Pulmonary artery endothelial cell (primary cell): ENCODE measurements around the gene SIGLEC12. TPM values are rescaled to one million over a fixed set of nuclear protein-coding genes. Genes with fewer than 3 reads are reported as not detected.
A peak's percentile ranks its signal among the peaks of the same experiment; 100 is the strongest.
"Not testable (repeated sequence)": the region's sequence is repeated elsewhere in the genome, so short reads cannot be mapped to it uniquely, and the experiment has no call there.

Experiments
- DNase-seq: peaks from one replicate; pipeline ENCODE4 v3.0.0-alpha.2; 2011; ENCODE audit warnings: low read depth, low spot score
- total RNA-seq: library from RNA; depleted of rRNA; stranded (reverse); fragments of >200 nt; gene quantifications from 2 replicates; pipeline ENCODE4 v1.2.3, GENCODE V29; 2014

Gene SIGLEC12
- total RNA-seq, 1 donor from 2014 or later = not detected

DNA sequence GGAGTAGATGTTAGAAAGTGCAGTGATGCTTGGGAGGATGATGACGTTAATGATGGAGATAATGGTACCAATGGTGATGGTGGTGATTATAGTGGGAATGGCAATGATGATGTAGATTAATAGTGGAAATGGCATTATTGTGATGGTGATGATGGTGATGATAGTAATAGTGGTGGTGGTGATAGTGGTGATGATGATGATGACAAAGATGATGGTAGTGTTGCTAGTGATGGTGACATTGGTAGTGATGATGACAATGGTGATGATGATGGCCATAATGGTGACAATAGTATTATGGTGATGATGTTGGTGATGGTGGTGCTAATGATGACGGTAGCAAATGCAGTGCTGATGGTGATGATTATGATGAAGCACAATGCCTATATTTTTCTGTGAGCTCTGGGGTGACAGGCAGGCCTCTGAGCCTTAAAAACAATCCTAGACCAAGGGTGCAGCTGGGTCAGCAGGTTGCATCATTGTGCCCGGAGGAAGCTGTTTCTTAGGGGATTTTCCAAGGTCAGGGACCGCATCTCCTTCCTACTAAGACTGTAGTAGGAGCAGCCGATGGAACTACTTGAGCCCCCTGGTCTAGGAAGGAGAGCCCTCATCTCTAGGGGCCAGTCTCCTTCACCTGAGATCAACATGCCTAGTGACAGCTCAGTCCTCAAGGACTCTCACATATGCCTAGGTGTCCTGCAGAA lies 15.5 kb downstream of the SIGLEC12 start:
- DNase-seq = no peak

DNA sequence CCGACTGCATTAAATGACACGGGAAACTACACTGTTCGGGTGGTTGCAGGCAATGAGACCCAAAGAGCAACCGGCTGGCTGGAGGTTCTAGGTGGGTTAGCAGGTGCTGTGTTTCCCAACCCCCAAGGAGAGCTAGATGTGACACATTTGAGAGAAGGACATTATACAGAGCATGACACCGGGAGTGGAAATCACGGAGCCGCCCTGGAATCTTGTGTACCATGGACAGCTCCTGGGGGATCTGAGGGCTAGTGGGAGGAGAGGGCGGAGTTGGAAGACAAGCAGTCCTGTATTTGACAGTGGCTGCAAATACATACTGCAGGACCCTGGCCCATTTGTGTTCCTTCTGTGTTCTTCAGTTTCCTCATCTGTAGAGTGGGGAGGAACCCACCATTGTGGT lies 21.0 kb downstream of the SIGLEC12 start:
- no peak for DNase-seq

DNA sequence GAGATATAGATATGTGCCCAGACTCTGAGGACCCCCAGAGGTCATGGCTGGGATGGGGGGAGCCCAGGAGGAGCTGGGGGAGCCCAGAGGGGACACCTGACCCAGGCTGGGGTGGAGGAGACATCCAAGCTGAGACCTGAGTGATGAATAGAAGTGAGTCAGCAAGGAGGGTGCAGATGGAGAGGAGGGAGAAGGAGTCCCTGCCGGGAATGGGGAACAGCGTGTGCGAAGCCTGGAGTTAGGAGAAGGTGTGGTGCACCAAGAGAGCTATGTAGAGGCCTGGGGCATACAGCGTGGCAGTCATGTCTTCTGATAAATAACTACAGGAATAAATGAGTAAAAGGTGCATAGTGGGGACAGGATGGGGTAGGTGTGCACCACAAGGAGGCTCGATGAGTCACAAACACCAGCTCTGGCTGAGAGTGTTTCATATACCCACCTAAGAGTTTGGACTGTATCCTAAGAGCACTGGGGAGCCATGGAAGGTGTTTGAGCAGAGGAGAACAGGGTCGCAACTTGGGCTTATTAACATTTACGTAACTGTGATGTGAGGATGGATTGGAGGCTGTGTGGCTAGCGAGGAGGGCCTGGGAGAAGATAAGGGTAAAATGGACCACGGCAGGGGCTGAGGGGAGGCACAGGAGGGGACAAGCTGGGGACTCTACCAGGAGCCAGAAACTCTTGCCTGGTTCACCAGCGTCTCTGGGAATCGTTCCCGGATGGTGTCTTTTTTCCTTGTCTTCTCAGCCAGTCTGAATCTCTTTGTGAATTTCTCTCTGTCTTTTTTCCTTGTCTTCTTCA lies 21.9 kb downstream of the SIGLEC12 start:
- no peak for DNase-seq

DNA sequence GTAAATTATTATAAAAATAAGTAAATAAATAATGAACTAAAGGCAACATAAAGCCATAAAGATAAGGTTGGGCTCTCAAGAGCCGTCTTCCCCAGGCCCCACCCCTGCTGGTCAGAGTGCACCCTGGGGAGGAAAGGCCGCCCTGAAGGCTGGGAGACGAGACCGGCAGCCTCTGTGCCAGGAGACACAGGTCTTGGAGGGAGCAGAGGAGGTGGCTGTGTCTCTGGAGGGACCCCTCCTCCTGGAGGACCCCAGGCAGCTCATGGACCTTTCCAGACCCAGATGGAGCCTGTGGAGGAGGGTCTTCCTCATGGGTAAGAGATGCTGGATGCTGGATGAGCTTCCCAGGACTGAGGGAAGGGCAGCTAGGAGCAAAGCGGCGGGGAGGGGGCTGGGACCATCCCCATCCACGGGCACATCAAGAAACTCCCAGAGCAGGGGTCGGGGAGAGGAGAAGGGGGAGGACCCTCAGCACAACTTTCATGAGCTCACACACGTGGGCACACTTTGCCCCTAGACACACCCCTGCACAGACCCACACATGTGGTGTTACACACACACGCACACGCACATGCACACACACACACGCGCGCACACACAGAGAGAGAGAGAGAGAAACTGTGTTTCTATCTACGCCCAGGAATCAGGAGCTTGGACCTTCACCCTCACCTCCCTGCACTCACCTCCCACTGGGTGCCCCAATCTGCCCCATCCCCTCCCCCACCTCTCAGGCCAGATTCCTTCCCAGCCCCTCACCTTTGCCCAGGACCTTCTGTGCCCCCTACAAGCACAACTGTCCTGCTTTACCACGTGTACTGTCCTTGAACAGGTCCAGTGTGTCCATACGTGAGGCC lies 23.0 kb downstream of the SIGLEC12 start, which contains the start of gene CEACAM18:
CEACAM18 (plus strand) TSS at position 159 of the 854 bp plus-strand sequence.
- DNase-seq = no peak

DNA sequence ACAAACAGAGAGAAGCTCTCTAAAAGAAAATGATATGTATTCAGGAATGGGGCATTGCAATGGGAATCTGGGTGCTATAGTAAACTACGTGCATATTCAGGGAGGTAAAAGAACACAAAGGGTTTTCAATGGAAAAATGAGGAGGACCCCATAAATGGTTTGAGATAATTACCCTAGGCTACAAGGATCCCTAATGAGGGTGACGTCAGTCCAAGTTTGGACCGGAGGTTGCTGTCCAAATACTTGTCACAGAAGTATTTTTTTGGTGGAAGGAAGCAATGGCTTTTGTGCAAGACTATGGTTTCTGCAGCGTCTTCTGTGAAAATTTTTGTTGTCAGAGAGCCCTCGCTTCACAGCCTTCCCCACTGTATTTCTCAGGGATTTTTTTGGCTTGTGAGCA lies 24.3 kb downstream of the SIGLEC12 start:
- DNase-seq = no peak

DNA sequence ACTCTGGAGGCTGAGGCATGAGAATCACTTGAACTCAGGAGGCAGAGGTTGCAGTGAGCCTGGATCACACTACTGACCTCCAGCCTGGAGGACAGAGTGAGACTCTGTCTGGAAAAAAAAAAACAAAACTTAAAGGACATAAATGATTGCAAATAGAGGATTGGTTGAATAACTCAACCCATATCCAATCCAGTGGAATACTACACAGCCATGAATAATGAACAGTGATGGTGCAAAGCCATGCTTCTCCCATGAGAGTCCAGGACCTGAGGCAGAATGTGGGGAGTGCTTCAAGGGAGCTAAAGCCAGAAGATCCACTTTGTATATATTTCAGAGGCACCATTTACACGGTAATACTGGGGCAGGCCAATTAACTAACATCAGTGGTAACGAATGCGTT lies 25.4 kb downstream of the SIGLEC12 start:
- DNase-seq = no peak

DNA sequence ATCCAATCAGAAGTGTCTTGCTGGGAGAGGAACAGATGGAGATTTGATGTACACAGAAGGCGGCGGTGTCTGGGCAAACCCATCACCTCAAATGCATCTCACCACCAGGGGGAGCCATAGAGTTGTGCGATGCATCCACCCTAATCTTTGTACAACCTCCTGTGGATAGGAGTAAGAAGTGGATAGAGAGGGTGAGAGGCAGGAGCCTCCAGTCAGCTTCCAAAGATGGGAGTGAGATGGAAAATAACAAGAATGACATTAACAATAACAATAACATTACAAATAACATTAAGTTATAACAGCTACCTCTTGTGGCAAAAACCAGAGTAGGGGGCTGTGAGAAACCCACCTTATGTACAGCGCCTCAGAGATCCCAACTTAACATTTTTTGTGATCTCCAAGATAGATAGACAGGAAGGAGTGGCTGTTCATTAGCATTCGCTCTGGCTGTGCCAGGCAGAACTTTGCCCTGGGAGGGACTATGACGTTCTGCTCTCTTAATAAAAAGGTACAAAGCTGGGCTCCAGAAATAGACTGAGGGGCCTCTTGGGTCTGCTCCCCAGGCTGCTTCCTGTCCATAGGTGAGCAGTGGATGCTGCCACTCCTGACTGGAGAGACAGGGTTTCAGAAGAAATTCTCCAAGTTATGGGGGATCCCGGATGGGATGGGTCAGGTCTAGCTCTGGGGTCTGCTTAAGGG lies 28.4 kb downstream of the SIGLEC12 start:
- peak; percentile 24 for DNase-seq

DNA sequence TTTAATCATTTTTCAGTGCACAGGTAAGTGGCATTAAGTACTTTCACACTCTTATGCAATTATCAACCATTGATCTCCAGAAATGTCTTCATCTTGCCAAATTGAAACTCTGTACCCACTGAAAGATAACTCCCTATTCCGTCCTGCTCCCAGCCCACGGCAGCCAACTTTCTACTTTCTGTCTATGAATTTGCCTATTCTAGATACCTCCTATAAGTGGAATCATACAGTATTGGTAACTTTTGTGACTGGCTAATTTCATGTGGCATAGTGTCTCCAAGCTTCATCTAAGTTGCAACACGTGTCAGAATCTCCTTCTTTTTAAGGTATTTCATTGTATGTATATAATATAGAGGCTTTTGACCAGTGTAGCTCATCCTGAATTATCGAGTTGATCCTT lies 29.0 kb downstream of the SIGLEC12 start:
- DNase-seq = no peak

DNA sequence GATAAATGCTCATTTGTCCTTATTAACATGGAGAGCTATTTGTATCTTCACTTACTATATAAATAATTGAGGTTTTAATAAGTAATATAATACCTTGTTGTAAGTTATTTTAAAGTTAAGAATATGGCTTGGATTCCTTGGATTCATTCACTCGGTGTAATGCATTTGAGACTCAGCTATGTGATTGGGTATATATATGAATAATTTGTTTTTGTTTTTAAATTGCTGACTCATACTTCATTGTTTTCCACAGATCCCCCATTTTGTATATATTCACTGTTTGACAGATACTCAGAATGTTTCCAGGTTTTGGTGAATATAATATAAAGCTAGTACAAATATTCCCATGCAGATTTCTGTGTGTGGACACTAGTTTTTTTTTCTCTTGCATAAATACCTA lies 30.1 kb downstream of the SIGLEC12 start:
- DNase-seq = no peak

DNA sequence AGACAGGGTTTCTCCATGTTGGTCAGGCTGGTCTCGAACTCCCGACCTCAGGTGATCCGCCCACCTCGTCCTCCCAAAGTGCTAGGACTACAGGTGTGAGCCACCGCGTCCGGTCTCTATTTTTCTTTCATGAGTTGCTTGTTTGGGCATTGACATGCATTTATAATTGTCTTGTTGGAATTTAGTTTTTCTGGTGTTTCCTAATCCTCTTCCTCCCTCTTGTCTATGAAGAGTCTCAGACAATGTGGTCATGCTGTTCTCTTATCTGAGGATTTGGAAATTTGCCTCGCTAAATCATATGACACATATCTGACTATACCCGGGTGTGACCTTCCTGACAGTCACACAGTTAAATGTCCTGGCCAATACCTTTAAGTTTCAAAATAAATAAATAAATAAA lies 30.6 kb downstream of the SIGLEC12 start:
- no peak for DNase-seq

DNA sequence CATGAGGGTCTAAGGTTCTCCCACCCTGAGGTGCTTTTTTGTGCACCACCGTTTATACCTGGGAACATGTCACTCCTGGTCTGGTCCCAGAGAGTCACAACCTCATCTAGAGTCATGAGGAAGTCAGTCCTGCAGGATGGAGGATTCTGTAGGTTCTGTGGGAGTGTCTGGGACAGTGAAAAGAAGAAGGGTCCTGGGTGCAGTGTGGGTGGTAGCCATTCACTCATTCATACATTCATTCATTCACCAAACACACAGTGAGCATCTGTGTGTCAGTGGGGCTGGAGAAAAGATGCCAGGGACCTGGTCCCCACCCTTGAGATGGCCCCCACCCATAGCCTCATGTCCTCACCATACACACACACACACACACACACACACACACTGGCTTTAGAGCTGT lies 32.0 kb downstream of the SIGLEC12 start:
- no peak for DNase-seq

DNA sequence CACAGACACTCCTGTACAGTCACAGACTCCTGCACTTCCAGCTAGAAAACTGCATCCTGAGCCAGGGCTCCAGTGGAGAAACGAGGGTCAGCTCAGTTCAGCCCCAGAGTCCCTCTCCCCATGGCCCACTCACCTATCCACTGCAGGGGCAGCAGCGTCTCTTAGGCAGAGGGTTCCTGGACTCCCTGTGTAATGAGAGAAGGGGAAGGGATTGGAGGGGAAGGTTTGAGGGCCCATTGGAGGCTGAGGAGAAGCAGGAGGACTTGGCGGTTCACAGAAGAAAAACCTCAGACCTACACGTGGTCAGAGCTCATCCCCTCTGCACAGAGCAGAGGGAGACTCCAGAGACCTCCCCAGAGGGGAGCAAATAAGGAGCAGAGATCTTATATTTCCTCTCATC lies 32.4 kb downstream of the SIGLEC12 start:
- no peak for DNase-seq

DNA sequence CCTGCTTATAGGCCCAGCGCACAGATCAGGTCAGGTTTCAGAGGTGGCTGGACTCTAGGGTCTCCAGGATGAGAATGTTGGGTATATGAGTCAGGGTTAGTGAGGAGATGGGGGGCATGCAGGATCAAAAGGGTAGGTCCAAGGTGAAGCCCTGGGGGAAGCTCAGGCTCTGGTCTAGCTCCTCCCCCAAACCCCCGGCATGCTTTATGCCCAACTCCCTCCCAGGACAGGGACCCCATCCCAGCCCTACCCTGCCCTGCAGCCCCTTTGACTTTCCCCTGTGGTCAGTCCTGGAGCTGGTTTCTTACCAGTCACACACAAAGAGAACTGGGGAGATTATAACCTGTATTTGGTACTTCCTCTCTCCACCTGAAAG lies 33.1 kb downstream of the SIGLEC12 start:
- no peak for DNase-seq

DNA sequence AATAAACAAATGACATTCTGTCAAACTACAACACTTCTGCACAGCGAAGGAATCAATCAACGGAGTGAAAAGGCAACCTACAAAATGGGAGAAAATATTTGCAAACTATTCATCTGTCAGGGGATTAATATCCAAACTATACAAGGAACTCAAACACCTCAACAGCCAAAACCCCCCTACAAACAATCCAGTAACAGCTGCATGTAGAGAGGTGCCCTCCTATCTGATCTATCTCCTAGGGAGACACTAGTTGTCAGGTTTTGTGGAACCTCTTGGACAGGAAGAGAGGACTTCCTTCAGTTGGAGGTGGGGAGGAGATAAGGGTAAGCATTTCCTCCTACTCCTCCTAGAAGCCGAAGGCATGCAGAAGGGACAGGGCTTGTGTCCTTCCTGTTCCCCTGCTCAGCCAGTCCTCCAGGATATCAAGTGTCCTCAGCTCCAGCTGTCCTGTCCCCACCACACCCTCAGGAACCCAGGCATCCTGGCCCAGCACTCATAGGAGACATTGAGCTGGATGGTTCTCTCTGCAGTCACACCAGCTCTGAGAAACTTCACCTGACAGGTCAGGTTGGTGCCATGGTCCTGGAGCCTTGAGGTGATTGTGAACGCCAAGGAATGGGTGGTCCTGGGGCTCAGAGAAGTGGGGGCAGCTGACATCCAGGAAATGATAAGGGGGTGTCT lies 33.6 kb downstream of the SIGLEC12 start:
- DNase-seq = no peak

DNA sequence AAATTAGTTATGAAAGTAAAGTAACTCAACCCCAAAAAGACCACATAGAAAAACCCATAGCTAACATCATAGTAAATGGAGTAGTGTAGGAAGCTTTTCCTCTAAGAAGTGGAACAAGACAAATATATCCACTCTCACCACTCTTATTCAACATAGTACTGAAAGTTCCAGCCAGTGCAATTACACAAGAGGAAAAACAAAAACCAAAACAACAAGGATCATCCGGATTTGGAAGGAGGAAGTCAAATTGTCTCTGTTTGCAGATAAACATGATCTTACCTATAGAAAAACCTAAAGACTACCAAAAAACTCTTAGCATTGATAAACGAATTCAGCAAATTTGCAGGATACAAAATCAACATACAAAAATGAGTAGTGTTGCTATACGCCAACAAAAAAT lies 34.9 kb downstream of the SIGLEC12 start:
- no peak for DNase-seq

DNA sequence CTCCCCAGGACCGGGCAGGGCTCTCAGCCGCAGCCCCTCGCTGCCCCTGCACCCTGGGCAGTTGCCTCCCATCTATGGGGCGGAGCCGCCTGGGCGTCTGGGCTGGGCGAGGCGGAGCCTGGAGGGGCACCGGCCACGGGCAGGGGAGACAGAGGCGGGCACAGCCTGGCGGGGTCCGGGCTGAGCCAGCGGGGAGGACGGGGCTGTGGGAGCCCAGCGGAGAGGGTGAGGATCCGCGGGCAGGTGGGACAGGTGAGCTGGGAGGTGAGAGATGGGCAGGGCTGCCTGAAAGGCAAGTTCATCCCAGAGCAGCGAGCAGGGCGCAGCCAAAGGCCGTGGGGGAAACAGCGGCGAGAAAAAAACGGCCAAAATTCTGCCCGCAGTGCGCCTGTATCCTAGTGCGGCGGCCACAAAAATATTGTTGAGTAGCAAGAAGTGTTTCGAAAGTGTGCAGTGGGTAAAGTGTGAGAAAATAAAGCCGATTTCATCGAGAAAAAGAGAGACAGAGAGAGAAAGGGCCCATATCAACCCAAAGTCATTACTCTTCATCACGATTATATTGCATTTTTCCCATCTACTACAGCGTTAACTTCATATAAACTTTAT lies 37.5 kb downstream of the SIGLEC12 start:
- not testable (repeated sequence) for DNase-seq

DNA sequence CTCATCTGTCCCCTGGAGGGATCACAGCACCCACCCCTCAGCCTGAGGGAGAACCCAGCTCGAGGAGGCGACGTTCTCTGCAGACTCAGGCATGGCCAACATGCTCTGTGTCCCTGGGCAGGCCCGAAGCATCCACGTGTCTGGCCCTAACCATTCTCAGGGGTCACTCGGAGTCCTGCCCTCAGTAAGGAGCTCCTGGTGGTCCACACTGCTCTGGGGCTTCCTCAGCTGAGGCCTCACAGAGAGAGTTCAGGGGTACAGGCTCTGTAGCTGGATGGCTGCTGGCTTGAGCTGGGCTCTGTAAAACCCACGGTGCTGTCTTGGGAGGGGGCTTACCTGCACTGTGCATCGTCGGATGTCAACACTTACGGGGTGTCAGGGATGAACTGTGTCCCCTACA lies 38.9 kb downstream of the SIGLEC12 start:
- DNase-seq = no peak

DNA sequence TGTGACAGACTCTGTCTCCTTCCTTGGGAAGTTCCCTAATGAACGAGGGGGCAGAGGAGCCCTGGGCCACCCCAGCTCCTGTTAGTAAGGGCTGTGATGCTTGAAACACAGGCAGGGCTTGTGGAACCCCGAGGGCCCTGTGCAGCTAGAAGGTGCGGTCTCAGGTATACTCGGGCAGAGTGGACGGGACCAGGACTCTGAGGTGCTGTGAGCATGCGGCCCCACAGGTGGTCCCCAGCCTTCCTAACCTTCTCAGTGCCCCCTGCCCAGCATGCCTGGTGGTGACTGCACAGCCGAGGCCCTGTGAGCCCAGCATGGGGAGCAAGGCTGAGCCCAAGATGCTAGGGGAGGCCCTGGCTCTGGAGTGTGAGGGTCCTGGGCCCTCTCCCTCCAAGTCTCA lies 39.3 kb downstream of the SIGLEC12 start:
- DNase-seq = no peak

DNA sequence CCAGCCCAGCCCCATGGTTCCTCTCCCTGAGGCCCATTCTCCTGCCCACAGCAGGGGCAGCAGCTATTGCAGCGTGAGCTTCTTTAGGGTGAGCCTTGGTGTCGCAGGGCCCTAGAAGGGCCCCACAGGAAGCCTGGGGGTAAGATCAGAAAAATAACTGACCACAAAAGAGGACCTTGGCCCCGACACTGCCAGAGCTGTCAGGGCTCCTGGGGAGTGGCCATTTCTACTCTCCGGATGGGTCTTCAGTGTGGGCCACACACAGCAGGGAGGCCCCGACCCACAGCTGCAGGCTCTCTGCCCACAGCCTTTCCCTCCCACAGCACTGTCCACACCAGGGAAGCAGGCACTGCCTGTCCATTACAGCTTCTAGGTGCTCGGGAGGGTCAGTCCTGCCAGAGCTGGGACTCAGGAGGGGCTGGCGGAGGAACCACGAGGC lies 39.9 kb downstream of the SIGLEC12 start:
- no peak for DNase-seq
